HG02759 (cell line): ENCODE results near the gene SMIM34.
"Not testable (repeated sequence)": the region's sequence is repeated elsewhere in the genome, so short reads cannot be mapped to it uniquely, and the experiment has no call there.

ENCODE experiments used
- ATAC-seq: cut with Tn5 transposase; IDR thresholded peaks from one replicate; pipeline ENCODE4 v1.9.1; 2021; ENCODE audit warnings: mild to moderate bottlenecking, moderate library complexity; ENCODE audit not compliant: unreplicated experiment

SMIM34 gene

DNA sequence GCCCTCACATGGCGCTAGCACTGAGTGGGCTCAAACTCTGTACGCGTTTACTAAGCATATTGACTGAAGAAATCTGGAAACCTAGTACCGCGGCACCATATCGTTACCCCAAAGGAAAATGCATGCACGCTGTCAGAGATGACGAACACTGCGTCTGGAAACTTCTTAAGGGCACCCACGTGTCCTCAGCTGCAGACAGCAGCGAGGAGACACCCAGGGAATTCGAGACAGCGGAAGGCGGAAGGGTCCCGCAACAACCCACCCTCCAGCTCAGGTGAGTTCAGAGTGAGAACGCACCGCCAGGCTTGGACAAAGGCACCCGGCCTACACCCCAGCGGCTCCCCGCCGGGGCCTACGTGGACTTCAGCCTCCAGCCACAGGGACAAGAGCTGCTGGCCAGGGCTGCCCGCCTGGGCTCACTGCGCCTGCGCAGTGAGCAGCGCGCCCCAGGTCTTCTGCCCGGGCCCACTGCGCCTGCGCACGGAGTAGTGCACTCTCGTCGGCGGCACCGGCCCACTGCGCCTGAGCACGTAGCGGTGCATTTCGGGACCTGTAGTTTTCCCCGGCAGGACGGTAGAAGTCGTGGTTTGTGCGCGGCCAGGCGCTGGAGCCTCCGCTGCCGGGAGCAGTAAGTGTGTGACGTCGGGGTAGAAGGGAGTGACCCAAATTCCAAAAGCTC lies 48.7 kb downstream of the SMIM34 start, which contains the start of gene SMIM11:
TSS of gene SMIM11 (plus strand) at position 568 of the 679 bp plus-strand sequence. CDS start 3,998 bp downstream, outside the sequence.
- ATAC-seq: peak; percentile 96

DNA sequence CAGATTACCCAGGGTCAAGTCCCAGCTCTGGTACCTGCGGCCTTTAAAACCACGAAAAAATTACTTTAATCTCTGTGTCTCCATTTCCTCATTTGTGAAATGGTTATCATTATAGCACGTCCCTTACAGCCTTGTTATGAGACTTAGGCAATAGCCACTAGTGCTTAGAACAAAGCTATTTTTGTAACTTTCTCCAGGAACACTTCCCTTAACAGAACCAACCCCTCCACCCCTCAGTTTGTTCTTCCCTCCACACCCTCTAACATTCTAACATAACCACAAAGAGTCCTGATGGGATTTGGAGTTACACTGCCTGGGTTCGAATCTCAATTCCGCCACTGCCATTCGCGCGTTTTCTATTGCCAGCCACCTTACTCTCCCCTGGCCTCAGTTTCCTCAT lies 49.3 kb downstream of the SMIM34 start:
- ATAC-seq: not testable (repeated sequence)

DNA sequence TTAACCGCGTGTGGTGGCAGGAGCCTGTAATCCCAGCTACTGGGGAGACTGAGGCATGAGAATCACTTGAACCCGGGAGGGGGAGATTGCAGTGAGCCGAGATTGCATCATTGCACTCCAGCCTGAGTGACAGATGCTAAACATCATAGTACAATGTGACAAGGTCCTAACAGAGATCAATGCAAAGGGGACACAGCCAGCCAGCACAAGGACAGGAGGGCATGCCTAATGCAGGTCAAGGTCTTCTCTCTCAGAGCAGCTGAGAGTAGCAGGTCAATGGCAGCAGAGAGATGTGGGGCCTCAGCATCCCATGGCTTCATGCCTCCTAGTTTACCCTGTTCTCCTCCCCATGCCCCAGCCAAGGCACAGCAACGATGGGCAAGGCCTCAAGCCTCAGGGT lies 51.4 kb downstream of the SMIM34 start:
- no peak for ATAC-seq

DNA sequence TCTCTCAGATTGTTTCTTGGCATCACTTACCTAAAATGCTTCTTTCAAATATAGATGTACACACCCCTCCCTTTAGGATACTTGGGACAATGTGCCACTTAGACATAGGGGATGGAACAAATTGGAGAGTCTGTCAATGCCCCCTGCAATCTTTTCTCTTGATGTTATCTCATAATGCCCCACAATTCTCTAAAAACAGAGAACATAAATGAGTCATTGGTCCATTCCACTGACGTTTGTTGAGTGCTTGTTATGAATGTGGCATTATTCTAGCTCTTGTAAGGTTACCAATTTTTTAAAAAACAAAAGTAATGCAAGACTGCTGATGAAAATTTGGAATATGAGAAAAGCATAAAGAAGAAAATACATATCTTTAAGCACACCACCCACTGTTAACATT lies 54.0 kb downstream of the SMIM34 start:
- ATAC-seq: no peak
